B cell (primary cell): Measurements from ENCODE around the gene TMEM129. TPM values are rescaled to one million over a fixed set of nuclear protein-coding genes. Genes with fewer than 3 reads are reported as not detected.

ENCODE experiments used
- ATAC-seq: fragments of 200-7000 bp; cut with Tn5 transposase; one replicate; pipeline ENCODE4 v1.10.0; 2021; ENCODE audit warnings: low read depth, mild to moderate bottlenecking, moderate number of reproducible peaks, moderate library complexity
- CTCF ChIA-PET: fragments of 350-600 bp; sonication (Branson Sonifier 250); formaldehyde crosslinking; loops from one replicate; lab custom pipeline; 2021; ENCODE audit warnings: antibody characterized with exemption, inconsistent platforms; lab: Charles Lee
- POLR2A ChIA-PET: fragments of 350-600 bp; sonication (Branson Sonifier 250); formaldehyde crosslinking; loops from one replicate; lab custom pipeline; 2021; ENCODE audit warnings: antibody characterized with exemption; lab: Charles Lee
- DNase-seq: peaks from one replicate; pipeline ENCODE4 v3.0.0; 2013
- H2AFZ ChIP-seq: 2 replicates; pipeline ENCODE4 v1.6.1; 2012; ENCODE audit warnings: mild to moderate bottlenecking, low read depth, low read length; ENCODE audit not compliant: insufficient read depth, poor library complexity, severe bottlenecking
- H3K27ac ChIP-seq, 2 donors: 1 replicate in 1 of 2; 2 replicates in 1 of 2; pipeline ENCODE4 v1.5.1; 2012 to 2013; ENCODE audit warnings: low read length in 2 of 2, mild to moderate bottlenecking in 2 of 2, moderate library complexity in 1 of 2
- H3K27me3 ChIP-seq, 4 experiments: fragments of 200-600 bp in 1 of 4; sonication (generic) in 1 of 4; replicated peaks in 1 of 4; 1 replicate in 2 of 4; 2 replicates in 2 of 4; pipeline versions ENCODE4 v1.6.1 to v1.7.0; 2013 to 2016; ENCODE audit warnings: low read length in 3 of 4, mild to moderate bottlenecking in 2 of 4, mixed read lengths in 1 of 4, moderate library complexity in 1 of 4; ENCODE audit not compliant: insufficient read depth in 4 of 4, control insufficient read depth in 3 of 4; ENCODE audit errors: control extremely low read depth in 1 of 4
- H3K36me3 ChIP-seq, 2 experiments: replicated peaks in 1 of 2; 1 replicate in 1 of 2; 2 replicates in 1 of 2; pipeline versions ENCODE4 v1.6.1 to v1.7.1; 2013; ENCODE audit warnings: low read length in 1 of 2; ENCODE audit not compliant: insufficient read depth in 2 of 2, control insufficient read depth in 1 of 2; ENCODE audit errors: control extremely low read depth in 1 of 2, extremely low read depth in 1 of 2
- H3K4me1 ChIP-seq, 2 donors: fragments of 200-600 bp in 1 of 2; sonication (generic) in 1 of 2; 1 replicate in 1 of 2; 2 replicates in 1 of 2; pipeline versions ENCODE4 v1.5.1 to v1.6.1; 2013 to 2017; ENCODE audit warnings: low read length in 2 of 2; ENCODE audit not compliant: control insufficient read depth in 2 of 2, insufficient read depth in 2 of 2
- H3K4me2 ChIP-seq: replicated peaks from 2 replicates; pipeline ENCODE3; 2012; ENCODE audit warnings: mild to moderate bottlenecking, low read depth, low read length; ENCODE audit not compliant: poor library complexity, severe bottlenecking
- H3K4me3 ChIP-seq, 5 experiments: fragments of 200-600 bp in 1 of 5; sonication (generic) in 1 of 5; 1 replicate in 3 of 5; 2 replicates in 2 of 5; pipeline versions ENCODE4 v1.5.1 to v1.7.0; 2011 to 2016; ENCODE audit warnings: low read length in 4 of 5, mild to moderate bottlenecking in 4 of 5, low read depth in 2 of 5, control low read depth in 1 of 5, moderate library complexity in 1 of 5; ENCODE audit not compliant: insufficient read depth in 1 of 5; ENCODE audit errors: control extremely low read depth in 1 of 5, extremely low read depth in 1 of 5
- H3K79me2 ChIP-seq: fragments of 200-600 bp; sonication (generic); one replicate; pipeline ENCODE4 v1.6.0; 2016; ENCODE audit warnings: low read length; ENCODE audit not compliant: control insufficient read depth, insufficient read depth
- H3K9ac ChIP-seq: fragments of 200-600 bp; sonication (generic); 2 replicates; pipeline ENCODE4 v1.6.1; 2017; ENCODE audit warnings: mild to moderate bottlenecking, low read length, moderate library complexity
- H3K9me3 ChIP-seq, 3 donors: one replicate each; pipeline versions ENCODE4 v1.6.1 to v1.7.1; 2013; ENCODE audit warnings: low read length in 2 of 3; ENCODE audit not compliant: control insufficient read depth in 2 of 3, insufficient read depth in 1 of 3; ENCODE audit errors: control extremely low read depth in 1 of 3
- H4K20me1 ChIP-seq: 2 replicates; pipeline ENCODE4 v1.6.0; 2012; ENCODE audit warnings: mild to moderate bottlenecking, low read length; ENCODE audit not compliant: insufficient read depth, control insufficient read depth, poor library complexity, severe bottlenecking
- H3K27ac Mint-ChIP-seq: one replicate; pipeline ENCODE4 v1.8.0; 2021; ENCODE audit warnings: mixed read lengths
- H3K27me3 Mint-ChIP-seq: one replicate; pipeline ENCODE4 v1.8.0; 2021; ENCODE audit warnings: mixed read lengths
- H3K4me1 Mint-ChIP-seq: one replicate; pipeline ENCODE4 v1.8.0; 2021; ENCODE audit warnings: mixed read lengths
- H3K4me3 Mint-ChIP-seq: one replicate; pipeline ENCODE4 v1.8.0; 2021; ENCODE audit warnings: mixed read lengths
- H3K9me3 Mint-ChIP-seq: one replicate; pipeline ENCODE4 v1.8.0; 2022; ENCODE audit warnings: mixed read lengths; ENCODE audit not compliant: insufficient read depth
- CTCF ChIP-seq: fragments of 200-600 bp; IDR thresholded peaks from one replicate; pipeline ENCODE4 v1.8.0; 2022; ENCODE audit warnings: antibody characterized with exemption, mild to moderate bottlenecking
- EZH2 ChIP-seq: IDR thresholded peaks from 2 replicates; pipeline ENCODE4 v1.6.1; 2012; ENCODE audit warnings: borderline replicate concordance, low read depth, mild to moderate bottlenecking, moderate library complexity, low read length; ENCODE audit not compliant: insufficient read depth, poor library complexity, severe bottlenecking
- WGBS: methylation state at CpG from one replicate; pipeline ENCODE4 v1.1.5; 2013; ENCODE audit warnings: missing lambda C conversion rate; ENCODE audit not compliant: insufficient coverage; 5-methylcytosine and 5-hydroxymethylcytosine counted together
- intact Hi-C: fragments of 100-400 bp; cut with micrococcal nuclease; formaldehyde crosslinking; loops from one replicate; pipeline ENCODE4 v1.10.0; 2022
- polyA plus RNA-seq: library from polyadenylated mRNA; depleted of rRNA; stranded (reverse); fragments of >200 nt; gene quantifications from 2 replicates; pipeline ENCODE4 v1.2.3, GENCODE V29; 2012
- total RNA-seq, 2 donors: library from RNA; stranded (reverse); fragments of 120-200 nt in 1 of 2; gene quantifications; 1 replicate in 1 of 2; 2 replicates in 1 of 2; pipeline versions ENCODE4 v1.2.3 to v1.2.4, GENCODE V29; 2013 to 2022

TMEM129 gene
- total and polyA plus RNA-seq, 2 donors (not counting 1 experiment from before 2014, with no cell fraction given) = 41.0 to 76.5 TPM

- H3K27me3 Mint-ChIP-seq = peaks cover 14% of the 10 kb centered on the region
- DNase-seq (no peak), ATAC-seq (no peak)
- Histone ChIP-seq H2AFZ (no peak overlapping the region), H4K20me1 (no peaks in the 10 kb centered on the region), H3K4me3 (no peak overlapping the region), H3K4me1 (peaks cover 21 to 24% of the 10 kb centered on the region in 2 donors), H3K36me3 (no peaks in the 10 kb centered on the region), H3K9ac (no peak overlapping the region), H3K9me3 (no peaks in the 10 kb centered on the region), H3K79me2 (no peaks in the 10 kb centered on the region), H3K27me3 (peaks cover 0 to 47% (median 8%) of the 10 kb centered on the region in 4 experiments), H3K4me2 (no peak overlapping the region), H3K27ac (no peak overlapping the region)
- TF ChIP-seq CTCF (no peak), EZH2 (no peak)
- intact Hi-C loops = loop anchor here (2.0 kb wide), 1 partner anchor 27 kb away; the partner anchor contains the start of gene FGFR3
- CTCF ChIA-PET = interaction anchor here (1.6 kb wide), 1 partner anchor 18 kb away, joined by 3 read pairs; no protein-coding TSS in a partner anchor
- 84% methylated on average over 9 of the region's 10 CpGs for WGBS
- peak overlapping the region; percentile 51 for H3K4me3 Mint-ChIP-seq
- H3K27ac Mint-ChIP-seq = no peak overlapping the region
- POLR2A ChIA-PET = no interaction called here
- H3K4me1 Mint-ChIP-seq = peaks cover 19% of the 10 kb centered on the region
- no peaks in the 10 kb centered on the region for H3K9me3 Mint-ChIP-seq
Measured at GRCh38 chr4:1765409-1766072, 44.4 kb upstream of the TMEM129 start.

GRCh38 chr4:1764670-1765069 is 43.5 kb upstream of the TMEM129 start:
- intact Hi-C loops = no loop called here
- CTCF ChIA-PET = no interaction called here
- no peak overlapping the region for H3K4me3 Mint-ChIP-seq

More at GRCh38 chr4:1764670-1765069, 43.5 kb upstream of the TMEM129 start:
- no peaks in the 10 kb centered on the region for H3K36me3 ChIP-seq
- 95% methylated on average over 8 of the region's 9 CpGs for WGBS
- no peak overlapping the region for H3K27ac ChIP-seq
- no peak overlapping the region for H3K9ac ChIP-seq
- Mint-ChIP-seq H3K27me3 (peaks cover 14% of the 10 kb centered on the region), H3K27ac (no peak overlapping the region), H3K4me1 (peaks cover 19% of the 10 kb centered on the region), H3K9me3 (no peaks in the 10 kb centered on the region)
- no peaks in the 10 kb centered on the region for H4K20me1 ChIP-seq
- TF ChIP-seq CTCF (no peak), EZH2 (no peak)
- H3K27me3 ChIP-seq = peaks cover 0 to 45% (median 7%) of the 10 kb centered on the region in 4 experiments
- H3K9me3 ChIP-seq = no peaks in the 10 kb centered on the region
- no peaks in the 10 kb centered on the region for H3K79me2 ChIP-seq
- DNase-seq = no peak
- H3K4me3 ChIP-seq = no peak overlapping the region
- H3K4me1 ChIP-seq = peaks cover 21 to 24% of the 10 kb centered on the region in 2 donors
- no peak for ATAC-seq
- no peak overlapping the region for H2AFZ ChIP-seq
- POLR2A ChIA-PET = no interaction called here
- H3K4me2 ChIP-seq = no peak overlapping the region
